WTC11 (cell line): Measurements from ENCODE around the gene PRKAR1B. TPM values are rescaled to one million over a fixed set of nuclear protein-coding genes. Genes with fewer than 3 reads are reported as not detected.

Source experiments
- ATAC-seq: fragments of 200-7000 bp; cut with Tn5 transposase; 2 replicates; pipeline ENCODE4 v1.10.0; 2021; ENCODE audit warnings: mild to moderate bottlenecking, moderate library complexity
- CTCF ChIA-PET: fragments of 300-600 bp; sonication (Branson Sonifier 250); formaldehyde crosslinking; loops from one replicate; lab custom pipeline; 2021; ENCODE audit warnings: antibody characterized with exemption; lab: Charles Lee
- POLR2A ChIA-PET: fragments of 350-600 bp; sonication (Branson Sonifier 250); formaldehyde crosslinking; loops from one replicate; lab custom pipeline; 2021; ENCODE audit warnings: antibody characterized with exemption; lab: Charles Lee
- DNase-seq: peaks from one replicate; pipeline ENCODE4 v3.0.0; 2021; ENCODE audit warnings: low spot score
- H3K27ac Mint-ChIP-seq: 2 replicates; pipeline ENCODE4 v1.8.0; 2021; ENCODE audit warnings: mixed read lengths
- H3K27me3 Mint-ChIP-seq: 2 replicates; pipeline ENCODE4 v1.8.0; 2021; ENCODE audit warnings: low read depth, mild to moderate bottlenecking, moderate library complexity, mixed read lengths
- H3K36me3 Mint-ChIP-seq: 2 replicates; pipeline ENCODE4 v1.8.0; 2021; ENCODE audit warnings: mixed read lengths
- H3K4me1 Mint-ChIP-seq: 2 replicates; pipeline ENCODE4 v1.8.0; 2022; ENCODE audit warnings: mixed read lengths
- H3K4me3 Mint-ChIP-seq: 2 replicates; pipeline ENCODE4 v1.8.0; 2021; ENCODE audit warnings: mild to moderate bottlenecking, moderate library complexity, mixed read lengths
- H3K9me3 Mint-ChIP-seq: 2 replicates; pipeline ENCODE4 v1.8.0; 2021; ENCODE audit warnings: mixed read lengths
- ARID4B ChIP-seq: sonication (generic); formaldehyde crosslinking; IDR thresholded peaks from 2 replicates; pipeline ENCODE4 v1.8.0; 2023; ENCODE audit warnings: missing genetic modification reagents, mild to moderate bottlenecking, borderline replicate concordance
- E2F1 ChIP-seq: sonication (generic); formaldehyde crosslinking; IDR thresholded peaks from 2 replicates; pipeline ENCODE4 v1.8.0; 2022; ENCODE audit warnings: mild to moderate bottlenecking, missing genetic modification reagents
- EMX1 ChIP-seq: fragments of 250-450 bp; sonication (Bioruptor Pico); IDR thresholded peaks from 2 replicates; pipeline ENCODE4 v1.8.0; 2021; ENCODE audit warnings: mild to moderate bottlenecking
- FOXK1 ChIP-seq: sonication (generic); formaldehyde crosslinking; IDR thresholded peaks from 2 replicates; pipeline ENCODE4 v1.8.0; 2022; ENCODE audit warnings: mild to moderate bottlenecking, moderate library complexity, missing genetic modification reagents
- FOXP4 ChIP-seq: sonication (generic); formaldehyde crosslinking; IDR thresholded peaks from 2 replicates; pipeline ENCODE4 v1.8.0; 2022; ENCODE audit warnings: mild to moderate bottlenecking, missing genetic modification reagents
- HMGXB4 ChIP-seq: sonication (generic); formaldehyde crosslinking; IDR thresholded peaks from 2 replicates; pipeline ENCODE4 v1.8.1; 2023; ENCODE audit warnings: mild to moderate bottlenecking, moderate library complexity, missing genetic modification reagents
- KAT7 ChIP-seq: sonication (generic); formaldehyde crosslinking; IDR thresholded peaks from 2 replicates; pipeline ENCODE4 v1.8.1; 2023; ENCODE audit warnings: missing genetic modification reagents, mild to moderate bottlenecking, borderline replicate concordance
- NFE2L1 ChIP-seq: sonication (generic); formaldehyde crosslinking; IDR thresholded peaks from 2 replicates; pipeline ENCODE4 v1.8.1; 2023; ENCODE audit warnings: missing genetic modification reagents
- NR1H2 ChIP-seq: sonication (generic); formaldehyde crosslinking; IDR thresholded peaks from 2 replicates; pipeline ENCODE4 v1.9.0; 2021; ENCODE audit warnings: mild to moderate bottlenecking, moderate library complexity, missing genetic modification reagents
- PRDM15 ChIP-seq: sonication (generic); formaldehyde crosslinking; IDR thresholded peaks from 2 replicates; pipeline ENCODE4 v1.8.0; 2022; ENCODE audit warnings: missing genetic modification reagents
- RELA ChIP-seq: sonication (generic); formaldehyde crosslinking; IDR thresholded peaks from 2 replicates; pipeline ENCODE4 v1.8.1; 2022; ENCODE audit warnings: missing genetic modification reagents, mild to moderate bottlenecking, borderline replicate concordance
- TEAD1 ChIP-seq: sonication (generic); formaldehyde crosslinking; IDR thresholded peaks from 2 replicates; pipeline ENCODE4 v1.8.0; 2022; ENCODE audit warnings: mild to moderate bottlenecking, missing genetic modification reagents
- TP53 ChIP-seq: sonication (generic); formaldehyde crosslinking; IDR thresholded peaks from 2 replicates; pipeline ENCODE4 v1.8.1; 2023; ENCODE audit warnings: mild to moderate bottlenecking, missing genetic modification reagents
- USF1 ChIP-seq: sonication (generic); formaldehyde crosslinking; IDR thresholded peaks from 2 replicates; pipeline ENCODE4 v1.8.0; 2022; ENCODE audit warnings: mild to moderate bottlenecking, missing genetic modification reagents
- ZNF396 ChIP-seq: fragments of 250-450 bp; sonication (Bioruptor Pico); IDR thresholded peaks from 2 replicates; pipeline ENCODE4 v1.8.0; 2021; ENCODE audit warnings: mild to moderate bottlenecking, moderate library complexity, borderline replicate concordance
- ZSCAN18 ChIP-seq: fragments of 250-450 bp; sonication (Bioruptor Pico); IDR thresholded peaks from 2 replicates; pipeline ENCODE4 v2.1.2; 2022; ENCODE audit warnings: mild to moderate bottlenecking, moderate library complexity
- total RNA-seq: library from RNA; stranded (reverse); gene quantifications from 3 replicates; pipeline ENCODE4 v1.2.3, GENCODE V29; 2021

The PRKAR1B gene
- total RNA-seq, 1 experiment from 2014 or later: 43.6 TPM

GRCh38 chr7:520503-521161 lies 206.4 kb downstream of the PRKAR1B start (continued):
- TF ChIP-seq ARID4B (no peak), USF1 (CRISPR knock-in tag) (no peak), PRDM15 (CRISPR knock-in tag) (no peak), RELA (CRISPR knock-in tag) (no peak), ZNF396 (CRISPR knock-in tag) (no peak), ZSCAN18 (no peak), TEAD1 (CRISPR knock-in tag) (0 out of 2 replicates have a peak, but pooled peaks have one; percentile 41), EMX1 (CRISPR knock-in tag) (no peak), E2F1 (CRISPR knock-in tag) (no peak), TP53 (CRISPR knock-in tag) (no peak)

- ChIA-PET POLR2A (no interaction called here), CTCF (interaction anchor here (0.5 to 0.8 kb wide), 3 partner anchors 33 to 556 kb away, joined by 3 read pairs; no protein-coding TSS in a partner anchor)
- DNase-seq (peak; percentile 78), ATAC-seq (peak; percentile 32)
- Mint-ChIP-seq H3K4me3 (peak within 1 kb of the TSS; percentile 89), H3K27me3 (peaks cover 44% of the 10 kb centered on the region), H3K4me1 (peaks cover 20% of the 10 kb centered on the region), H3K9me3 (no peaks in the 10 kb centered on the region), H3K36me3 (no peaks in the 10 kb centered on the region; the same call in 1 of the 2 replicates), H3K27ac (no peak within 1 kb of the TSS)
- TF ChIP-seq KAT7 (CRISPR knock-in tag) (no peak), FOXP4 (CRISPR knock-in tag) (0 out of 2 replicates have a peak, but pooled peaks have one; percentile 39), FOXK1 (CRISPR knock-in tag) (no peak), NFE2L1 (CRISPR knock-in tag) (no peak), HMGXB4 (peak; percentile 59; the same call in 1 of the 2 replicates), NR1H2 (CRISPR knock-in tag) (no peak)
Observed at GRCh38 chr7:519484-520390, 207.3 kb downstream of the PRKAR1B start, which contains the start of gene PDGFA. TSS of gene PDGFA (minus strand) at chr7:519846. CDS start at chr7:519001, 845 bp downstream.
